Panc1 (cell line): ENCODE data around the gene NRM. TPM values are rescaled to one million over a fixed set of nuclear protein-coding genes. Genes with fewer than 3 reads are reported as not detected.

ENCODE experiments used
- ATAC-seq: fragments of 200-7000 bp; cut with Tn5 transposase; 2 replicates; pipeline ENCODE4 v1.9.1; 2020; ENCODE audit warnings: mild to moderate bottlenecking, moderate library complexity
- BruUV-seq: library from RNA; stranded (reverse); fragments of 400-500 nt; replicated peaks from 2 replicates; lab custom pipeline; 2021; lab: Mats Ljungman, UMichigan
- CTCF ChIA-PET: fragments of 300-600 bp; sonication (Branson Sonifier 250); formaldehyde crosslinking; loops from one replicate; lab custom pipeline; 2022; ENCODE audit warnings: antibody characterized with exemption; lab: Charles Lee
- POLR2A ChIA-PET: fragments of 300-600 bp; sonication (Branson Sonifier 250); formaldehyde crosslinking; loops from one replicate; lab custom pipeline; 2022; ENCODE audit warnings: antibody characterized with exemption; lab: Charles Lee
- DNase-seq: peaks from one replicate; pipeline ENCODE4 v3.0.0-alpha.2; 2010; ENCODE audit warnings: low read depth, low spot score
- H3K27ac ChIP-seq: 2 replicates; pipeline ENCODE4 v1.5.1; 2011; ENCODE audit warnings: mild to moderate bottlenecking, low read length, inconsistent platforms
- H3K27me3 ChIP-seq: fragments of 200-500 bp; sonication (Bioruptor generic); 2 replicates; pipeline ENCODE4 v1.6.0; 2014; ENCODE audit warnings: low read length, inconsistent platforms; ENCODE audit not compliant: control insufficient read depth, insufficient read depth
- H3K36me3 ChIP-seq: fragments of 200-500 bp; sonication (Bioruptor generic); 2 replicates; pipeline ENCODE4 v1.5.1; 2014; ENCODE audit warnings: inconsistent platforms, mild to moderate bottlenecking, low read length, moderate library complexity; ENCODE audit not compliant: control insufficient read depth, insufficient read depth
- H3K4me1 ChIP-seq: 2 replicates; pipeline ENCODE4 v1.5.1; 2011; ENCODE audit warnings: inconsistent platforms, mild to moderate bottlenecking, low read length, moderate library complexity; ENCODE audit not compliant: control insufficient read depth, insufficient read depth
- H3K4me3 ChIP-seq, 2 experiments: 2 replicates each; pipeline ENCODE4 v1.5.1; 2011 to 2012; ENCODE audit warnings: low read depth in 2 of 2, low read length in 2 of 2, mild to moderate bottlenecking in 2 of 2, inconsistent platforms in 1 of 2, moderate library complexity in 1 of 2
- H3K9me3 ChIP-seq: fragments of 200-500 bp; sonication (Bioruptor generic); 2 replicates; pipeline ENCODE4 v1.5.1; 2014; ENCODE audit warnings: low read depth, mild to moderate bottlenecking, inconsistent platforms, low read length, moderate library complexity; ENCODE audit not compliant: control insufficient read depth, insufficient read depth
- CTCF ChIP-seq: fragments of 450-650 bp; IDR thresholded peaks from 2 replicates; pipeline ENCODE4 v1.5.1; 2017; ENCODE audit warnings: mild to moderate bottlenecking
- POLR2AphosphoS5 ChIP-seq: IDR thresholded peaks from 2 replicates; pipeline ENCODE4 v1.6.1; 2012; ENCODE audit warnings: mild to moderate bottlenecking, low read depth, low read length, moderate library complexity
- REST ChIP-seq, 2 experiments: IDR thresholded peaks; 2 replicates each; pipeline ENCODE4 v1.6.1; 2011 to 2012; ENCODE audit warnings: low read depth in 2 of 2, control low read depth in 1 of 2, low read length in 1 of 2, mild to moderate bottlenecking in 1 of 2, moderate library complexity in 1 of 2; ENCODE audit not compliant: insufficient read depth in 1 of 2
- SIN3A ChIP-seq: IDR thresholded peaks from 2 replicates; pipeline ENCODE4 v1.6.1; 2012; ENCODE audit warnings: low read depth, mild to moderate bottlenecking, low read length, moderate library complexity, borderline replicate concordance; ENCODE audit not compliant: insufficient read depth
- TCF7L2 ChIP-seq: IDR thresholded peaks from 2 replicates; pipeline ENCODE4 v1.6.1; 2011; ENCODE audit warnings: mild to moderate bottlenecking, low read depth, low read length, inconsistent platforms
- in situ Hi-C: cut with HindIII; loops from 2 replicates; pipeline ENCODE4 v1.10.0; 2016; ENCODE audit warnings: low sequenced_read_pairs, low pct_unique_long_range_greater_than_20kb
- intact Hi-C: fragments of 100-400 bp; cut with micrococcal nuclease; formaldehyde crosslinking; loops from one replicate; pipeline ENCODE4 v1.10.0; 2022; ENCODE audit not compliant: unreplicated experiment
- total RNA-seq: library from RNA; stranded (reverse); gene quantifications from one replicate; pipeline ENCODE4 v1.2.1, GENCODE V29; 2021; ENCODE audit not compliant: unreplicated experiment

Gene NRM
- total RNA-seq, 1 experiment from 2014 or later = 21.9 TPM

DNA sequence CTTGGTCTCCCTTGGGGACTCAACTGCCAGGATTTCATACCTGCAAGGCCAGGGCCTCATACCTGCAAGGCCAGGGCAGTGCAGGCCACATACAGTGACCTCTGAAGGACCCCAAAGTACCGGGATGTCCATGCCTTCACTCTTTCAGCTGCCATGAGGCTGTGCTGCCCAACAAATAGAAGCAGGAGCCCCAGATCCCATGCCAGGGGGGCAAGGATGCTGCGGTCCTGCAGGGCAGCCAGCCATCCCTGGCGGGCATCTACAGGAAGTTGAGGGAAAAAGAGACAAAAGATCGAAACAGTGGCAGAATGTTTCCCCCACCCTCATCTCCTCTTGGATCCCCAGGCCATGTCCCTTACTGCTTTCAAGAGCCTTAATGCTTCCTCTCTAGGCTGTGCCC lies 799 bp downstream of the NRM start:
- Histone ChIP-seq H3K36me3 (no peaks in the 10 kb centered on the region), H3K27ac (peak overlapping the region; percentile 87), H3K4me3 (peak overlapping the region; percentile 56 to 86), H3K27me3 (no peaks in the 10 kb centered on the region), H3K4me1 (peaks cover 38% of the 10 kb centered on the region), H3K9me3 (no peaks in the 10 kb centered on the region)
- no peak for TF ChIP-seq CTCF
- no peak for TF ChIP-seq TCF7L2
- no peak for TF ChIP-seq REST (IDR thresholded peaks at IDR 0.05; ENCODE audit: insufficient read depth in 1 of 2, low read depth in 2 of 2, low read length in 1 of 2)
- BruUV-seq = no TSS peak
- DNase-seq (no peak), ATAC-seq (no peak)
- intact Hi-C loops (no loop called here), in situ Hi-C loops (no loop called here)
- ChIA-PET POLR2A (no interaction called here), CTCF (interaction anchor here (0.7 kb wide), 1 partner anchor 112 kb away, joined by 3 read pairs; no protein-coding TSS in a partner anchor)

GRCh38 chr6:30689022-30689865 lies 1.5 kb downstream of the NRM start:
- no peak for TF ChIP-seq SIN3A
- no peak for TF ChIP-seq POLR2AphosphoS5
- no peak for TF ChIP-seq REST (IDR thresholded peaks at IDR 0.05; ENCODE audit: insufficient read depth in 1 of 2, low read depth in 2 of 2, low read length in 1 of 2)
- TF ChIP-seq CTCF = no peak
- no peak for TF ChIP-seq TCF7L2
- ChIA-PET POLR2A (interaction anchor here (0.6 kb wide), 1 partner anchor 31 kb away, joined by 3 read pairs; the partner anchor contains the start of gene TUBB), CTCF (interaction anchor here (0.7 to 2.5 kb wide), 2 partner anchors 10 to 111 kb away, joined by 3 to 11 read pairs; no protein-coding TSS in a partner anchor)
- no peaks in the 10 kb centered on the region for H3K27me3 ChIP-seq
- ATAC-seq = no peak
- intact Hi-C loops = no loop called here
- peaks cover 39% of the 10 kb centered on the region for H3K4me1 ChIP-seq
- H3K36me3 ChIP-seq = no peaks in the 10 kb centered on the region
- no TSS peak for BruUV-seq
- in situ Hi-C loops = no loop called here
- peak overlapping the region; percentile 52 for H3K27ac ChIP-seq
- no peak for DNase-seq
- H3K4me3 ChIP-seq = no peak overlapping the region
- H3K9me3 ChIP-seq = no peaks in the 10 kb centered on the region
